Progenitor cell of endocrine pancreas (in vitro differentiated cells): ENCODE results near the gene UFC1. TPM values are rescaled to one million over a fixed set of nuclear protein-coding genes. Genes with fewer than 3 reads are reported as not detected.

Experiments used
- DNase-seq: peaks from one replicate; pipeline ENCODE4 v3.0.0; 2021; ENCODE audit warnings: low spot score; ENCODE audit not compliant: unreplicated experiment
- H3K27ac Mint-ChIP-seq: 2 replicates; pipeline ENCODE4 v1.8.0; 2021; ENCODE audit warnings: mild to moderate bottlenecking, moderate library complexity, mixed read lengths
- H3K27me3 Mint-ChIP-seq: 2 replicates; pipeline ENCODE4 v1.8.0; 2021; ENCODE audit warnings: mixed read lengths
- H3K36me3 Mint-ChIP-seq: 2 replicates; pipeline ENCODE4 v1.8.0; 2022; ENCODE audit warnings: mixed read lengths; ENCODE audit not compliant: insufficient read depth
- H3K4me1 Mint-ChIP-seq: 2 replicates; pipeline ENCODE4 v1.8.0; 2021; ENCODE audit warnings: low read depth, mixed read lengths
- H3K4me3 Mint-ChIP-seq: 2 replicates; pipeline ENCODE4 v1.8.0; 2021; ENCODE audit warnings: low read depth, mild to moderate bottlenecking, moderate library complexity, mixed read lengths
- H3K9me3 Mint-ChIP-seq: 2 replicates; pipeline ENCODE4 v1.8.0; 2021; ENCODE audit warnings: low read depth, mixed read lengths
- CTCF ChIP-seq: fragments of 200-600 bp; sonication (generic); IDR thresholded peaks from one replicate; pipeline ENCODE4 v1.5.0; 2021; ENCODE audit warnings: antibody characterized with exemption, mild to moderate bottlenecking; ENCODE audit not compliant: unreplicated experiment
- total RNA-seq: library from RNA; stranded (reverse); gene quantifications from 2 replicates; pipeline ENCODE4 v1.2.1, GENCODE V29; 2021

Gene UFC1
- total RNA-seq, 1 donor from 2014 or later = 139 TPM

- Mint-ChIP-seq H3K27me3 (no peaks in the 10 kb centered on the region), H3K27ac (peak within 1 kb of the TSS; percentile 95), H3K4me3 (peak within 1 kb of the TSS; percentile 87), H3K36me3 (peaks cover 30% of the 10 kb centered on the region), H3K9me3 (no peaks in the 10 kb centered on the region), H3K4me1 (peaks cover 17% of the 10 kb centered on the region)
- peak; percentile 49 for TF ChIP-seq CTCF
- peak; percentile 81 for DNase-seq
These were observed 12.2 kb downstream of the UFC1 start, which contains the start of gene PPOX for GRCh38 chr1:161165742-161166668. Gene PPOX, plus strand, starts transcription at chr1:161166426. Its CDS starts 422 bp downstream, at chr1:161166848.

GRCh38 chr1:161166669-161167548 is 13.1 kb downstream of the UFC1 start:
- Mint-ChIP-seq H3K9me3 (no peaks in the 10 kb centered on the region), H3K27me3 (no peaks in the 10 kb centered on the region), H3K4me3 (peak overlapping the region; percentile 87), H3K27ac (peak overlapping the region; percentile 95), H3K36me3 (peaks cover 27% of the 10 kb centered on the region), H3K4me1 (peaks cover 14% of the 10 kb centered on the region)
- peak; percentile 4 for TF ChIP-seq CTCF
- no peak for DNase-seq

- H3K4me1 Mint-ChIP-seq = peaks cover 14% of the 10 kb centered on the region
- no peaks in the 10 kb centered on the region for H3K9me3 Mint-ChIP-seq
- H3K27ac Mint-ChIP-seq = no peak overlapping the region
- no peak overlapping the region for H3K4me3 Mint-ChIP-seq
- peaks cover 25% of the 10 kb centered on the region for H3K36me3 Mint-ChIP-seq
- no peaks in the 10 kb centered on the region for H3K27me3 Mint-ChIP-seq
- no peak for TF ChIP-seq CTCF
- no peak for DNase-seq
These were observed 15.1 kb downstream of the UFC1 start for GRCh38 chr1:161168906-161169305.

- Mint-ChIP-seq H3K27me3 (no peaks in the 10 kb centered on the region), H3K27ac (no peak overlapping the region), H3K36me3 (peaks cover 21% of the 10 kb centered on the region), H3K9me3 (no peaks in the 10 kb centered on the region), H3K4me1 (peaks cover 10% of the 10 kb centered on the region), H3K4me3 (no peak overlapping the region)
- no peak for DNase-seq
- no peak for TF ChIP-seq CTCF
These were observed 17.4 kb downstream of the UFC1 start for GRCh38 chr1:161171191-161171590.

- Mint-ChIP-seq H3K4me3 (no peak overlapping the region), H3K9me3 (no peaks in the 10 kb centered on the region), H3K4me1 (peaks cover 15% of the 10 kb centered on the region), H3K36me3 (peaks cover 21% of the 10 kb centered on the region), H3K27me3 (no peaks in the 10 kb centered on the region), H3K27ac (no peak overlapping the region)
- no peak for TF ChIP-seq CTCF
- no peak for DNase-seq
These were observed 17.9 kb downstream of the UFC1 start for GRCh38 chr1:161171696-161172095.
